Esophagus squamous epithelium (tissue), 5 donors: ENCODE results near the gene CCDC97. TPM values are rescaled to one million over a fixed set of nuclear protein-coding genes. Genes with fewer than 3 reads are reported as not detected.
"Not testable (repeated sequence)": the region's sequence is repeated elsewhere in the genome, so short reads cannot be mapped to it uniquely, and the experiment has no call there.

Experiments
- DNase-seq: peaks from one replicate; lab custom pipeline; 2025; lab: John Stamatoyannopoulos, UW
- H3K27ac ChIP-seq, 4 donors: fragments of 200-600 bp; sonication (generic); one replicate each; pipeline ENCODE4 v1.5.1; 2016 to 2019; ENCODE audit warnings: mild to moderate bottlenecking in 1 of 4
- H3K27me3 ChIP-seq, 4 donors: fragments of 200-600 bp; sonication (generic); 1 replicate in 3 of 4; 2 replicates in 1 of 4; pipeline versions ENCODE4 v1.5.1 to v1.6.0; 2017 to 2021; ENCODE audit warnings: antibody characterized with exemption in 1 of 4
- H3K36me3 ChIP-seq, 3 donors: fragments of 200-600 bp; sonication (generic); one replicate each; pipeline ENCODE4 v1.5.1; 2016 to 2019
- H3K4me1 ChIP-seq, 3 donors: fragments of 200-600 bp; sonication (generic); one replicate each; pipeline ENCODE4 v1.5.1; 2017 to 2019
- H3K4me3 ChIP-seq, 4 donors: fragments of 200-600 bp; sonication (generic); 1 replicate in 3 of 4; 2 replicates in 1 of 4; pipeline ENCODE4 v1.5.1; 2016 to 2019; ENCODE audit warnings: mild to moderate bottlenecking in 2 of 4, moderate library complexity in 1 of 4
- H3K9me3 ChIP-seq, 3 donors: fragments of 200-600 bp; sonication (generic); one replicate each; pipeline ENCODE4 v1.5.1; 2016 to 2019
- CTCF ChIP-seq, 6 experiments: fragments of 450-650 bp in 4 of 6; fragments of 200-600 bp in 2 of 6; sonication (generic) in 2 of 6; IDR thresholded peaks; one replicate each; pipeline ENCODE4 v1.5.1; 2016 to 2019; ENCODE audit warnings: antibody characterized with exemption in 6 of 6, mild to moderate bottlenecking in 4 of 6, moderate library complexity in 4 of 6
- POLR2A ChIP-seq, 4 donors: fragments of 450-650 bp; IDR thresholded peaks; one replicate each; pipeline ENCODE4 v1.6.1; 2017; ENCODE audit warnings: antibody characterized with exemption in 4 of 4, mild to moderate bottlenecking in 4 of 4, moderate library complexity in 3 of 4
- WGBS, 2 donors: methylation state at CpG; one replicate each; pipeline ENCODE4 v1.1.5; 2018; 5-methylcytosine and 5-hydroxymethylcytosine counted together
- intact Hi-C: fragments of 100-400 bp; cut with DNase I; formaldehyde crosslinking; loops from one replicate; pipeline ENCODE4 v1.15.0; 2022
- small RNA-seq, 4 donors: library from RNA; depleted of rRNA; stranded (forward); fragments of <200 nt; gene quantifications; one replicate each; pipeline ENCODE3, GENCODE V24; 2016
- total RNA-seq, 4 donors: library from RNA; depleted of rRNA; stranded (reverse); fragments of >200 nt; gene quantifications; one replicate each; pipeline ENCODE4 v1.1.0, GENCODE V29; 2016
- donor health status: DM: yes; HTN: yes; CAD: no.

Gene CCDC97
- total RNA-seq, 4 donors from 2014 or later: 9.4 to 19.5 (median 14.7) TPM

DNA sequence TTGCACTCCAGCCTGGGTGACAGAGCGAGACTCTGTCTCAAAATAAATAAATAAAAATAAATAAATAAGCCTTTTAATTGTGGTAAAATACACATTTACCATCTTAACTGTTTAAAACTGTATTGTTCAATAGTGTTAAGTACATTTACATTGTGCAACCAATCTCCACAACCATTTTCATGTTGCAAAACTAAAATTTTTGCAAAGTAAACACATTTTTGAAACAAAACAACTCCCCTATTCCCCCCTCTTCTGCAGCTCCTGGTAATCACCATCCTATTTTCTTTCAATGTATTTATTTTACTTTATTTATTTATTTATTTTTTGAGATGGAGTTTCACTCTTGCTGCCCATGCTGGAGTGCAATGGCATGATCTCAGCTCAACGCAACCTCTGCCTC, 59.8 kb downstream of the CCDC97 start:
- intact Hi-C loops: no loop called here
- H3K36me3 ChIP-seq: no peaks in the 10 kb centered on the region
- peaks cover 10 to 42% (median 24%) of the 10 kb centered on the region in 3 donors for H3K4me1 ChIP-seq
- H3K4me3 ChIP-seq: no peak overlapping the region
- TF ChIP-seq POLR2A (IDR thresholded peaks at IDR 0.05): no peak
- no peak for TF ChIP-seq CTCF (IDR thresholded peaks at IDR 0.05)
- no peak for DNase-seq
- no peaks in the 10 kb centered on the region for H3K9me3 ChIP-seq
- 85 to 97% methylated on average over 2 of the region's 2 CpGs for WGBS, 2 donors
- H3K27me3 ChIP-seq: no peaks in the 10 kb centered on the region
- H3K27ac ChIP-seq: no peak overlapping the region

GRCh38 chr19:41371119-41371518, 61.1 kb downstream of the CCDC97 start:
- intact Hi-C loops, H3K27ac ChIP-seq, DNase-seq, H3K9me3 ChIP-seq, H3K4me3 ChIP-seq, H3K36me3 ChIP-seq, H3K27me3 ChIP-seq: not testable (repeated sequence)
- H3K4me1 ChIP-seq: peaks cover 17 to 49% (median 31%) of the 10 kb centered on the region in 3 donors
- WGBS, 2 donors: 64 to 69% methylated on average over 5 of the region's 5 CpGs

GRCh38 chr19:41371541-41371940, 61.6 kb downstream of the CCDC97 start:
- no peak overlapping the region for H3K4me3 ChIP-seq
- intact Hi-C loops: no loop called here
- no peak overlapping the region for H3K27ac ChIP-seq
- WGBS, 2 donors: 89 to 96% methylated on average over 8 of the region's 8 CpGs
- no peaks in the 10 kb centered on the region for H3K9me3 ChIP-seq
- H3K4me1 ChIP-seq: peaks cover 17 to 53% (median 31%) of the 10 kb centered on the region in 3 donors
- H3K27me3 ChIP-seq: no peaks in the 10 kb centered on the region
- H3K36me3 ChIP-seq: no peaks in the 10 kb centered on the region
- TF ChIP-seq CTCF (IDR thresholded peaks at IDR 0.05): no peak
- TF ChIP-seq POLR2A (IDR thresholded peaks at IDR 0.05): no peak
- no peak for DNase-seq

DNA sequence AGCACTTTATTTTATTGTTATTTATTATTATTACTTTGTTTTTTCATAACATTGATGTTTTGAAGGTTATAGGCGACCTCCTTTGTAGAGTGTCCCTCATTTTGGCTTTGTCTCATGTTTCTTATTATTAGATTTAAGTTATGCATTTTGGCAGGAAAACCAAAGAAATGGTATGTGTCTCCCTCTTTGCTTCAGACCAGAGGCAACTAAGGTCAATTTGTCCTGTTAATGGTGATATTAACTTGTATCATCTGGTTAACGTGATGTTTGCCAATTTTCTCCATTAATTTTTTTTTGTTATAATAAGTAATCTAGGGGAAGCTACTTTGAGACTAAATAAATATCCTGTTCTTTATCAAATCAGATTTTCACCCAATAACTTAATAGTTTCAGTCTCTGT, 62.5 kb downstream of the CCDC97 start:
- WGBS, 2 donors: 63 to 64% methylated on average over 2 of the region's 2 CpGs
- peaks cover 24 to 57% (median 30%) of the 10 kb centered on the region in 3 donors for H3K4me1 ChIP-seq

DNA sequence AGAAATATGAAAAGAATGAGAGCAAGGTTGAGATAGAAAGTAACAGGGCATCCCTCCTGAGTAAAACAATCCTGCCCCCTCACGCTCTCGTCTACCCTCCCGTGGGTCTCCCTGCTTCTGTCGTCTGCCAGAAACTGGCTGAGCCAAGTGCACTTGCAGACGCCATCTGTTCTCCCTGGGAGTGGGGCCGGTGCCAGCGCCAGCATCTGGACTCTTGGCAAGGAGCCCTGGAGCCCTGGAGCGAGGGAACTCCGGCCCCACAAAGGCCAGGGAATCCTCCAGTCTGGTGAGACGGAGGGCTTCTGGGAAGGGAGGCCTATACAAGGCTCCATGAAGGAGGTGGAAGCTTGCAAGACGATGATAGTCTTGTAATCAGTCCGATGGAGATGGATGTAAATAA, 64.0 kb downstream of the CCDC97 start:
- TF ChIP-seq POLR2A (IDR thresholded peaks at IDR 0.05): no peak
- no peak for TF ChIP-seq CTCF (IDR thresholded peaks at IDR 0.05)
- intact Hi-C loops: no loop called here
- 30 to 33% methylated on average over 9 of the region's 12 CpGs for WGBS, 2 donors
- Histone ChIP-seq H3K27me3 (no peaks in the 10 kb centered on the region), H3K27ac (peak overlapping the region in 3 of 4 donors; percentile 1 to 50 (median 30)), H3K9me3 (no peaks in the 10 kb centered on the region), H3K36me3 (no peaks in the 10 kb centered on the region), H3K4me3 (no peak overlapping the region), H3K4me1 (peaks cover 24 to 56% (median 28%) of the 10 kb centered on the region in 3 donors)
- DNase-seq: no peak

More for the DNA sequence above, 62.5 kb downstream of the CCDC97 start:
- Histone ChIP-seq H3K27me3 (no peaks in the 10 kb centered on the region), H3K36me3 (no peaks in the 10 kb centered on the region), H3K27ac (no peak overlapping the region), H3K9me3 (no peaks in the 10 kb centered on the region), H3K4me3 (no peak overlapping the region)
- intact Hi-C loops: no loop called here
- no peak for TF ChIP-seq CTCF (IDR thresholded peaks at IDR 0.05)
- DNase-seq: no peak

Small RNA genes lying within 50 kb of the gene (small RNA-seq; reads per million reads assigned to genes)
- 0 to 0.15 (median 0) reads per million in 4 donors for gene RN7SL34P

Other genes with a start within 250 kb of the CCDC97 start
- not detected for gene CYP2A13, start 221.7 kb upstream of the CCDC97 start, total RNA-seq
- gene CYP2F1, start 195.7 kb upstream of the CCDC97 start, total RNA-seq: 1 to 10 TPM in 1 of 4 donors, under 1 TPM in 1, not detected in 2; 0.19 to 1.6 TPM
- gene CYP2S1, start 117.0 kb upstream of the CCDC97 start, total RNA-seq: 10 to 100 TPM; 12.4 to 20.3 (median 15.2) TPM
- 10 to 100 TPM in 2 of 4 donors, 1 to 10 TPM in 2; 5.3 to 40.2 (median 17.3) TPM for gene AXL, start 90.9 kb upstream of the CCDC97 start, total RNA-seq
- 100 to 1,000 TPM in 3 of 4 donors, 10 to 100 TPM in 1; 98.1 to 127 (median 113) TPM for gene HNRNPUL1, start 45.8 kb upstream of the CCDC97 start, total RNA-seq
- 10 to 100 TPM; 13.6 to 36.2 (median 31.9) TPM for gene TGFB1, start 43.8 kb downstream of the CCDC97 start, total RNA-seq
- 1 to 10 TPM; 2.5 to 4.6 (median 3.7) TPM for gene B9D2, start 54.0 kb downstream of the CCDC97 start, total RNA-seq
- gene TMEM91, start 66.4 kb downstream of the CCDC97 start, total RNA-seq: 10 to 100 TPM in 2 of 4 donors, 1 to 10 TPM in 2; 6.2 to 15.8 (median 9.3) TPM
- 10 to 100 TPM; 22.4 to 37.0 (median 28.6) TPM for gene EXOSC5, start 87.2 kb downstream of the CCDC97 start, total RNA-seq
- gene BCKDHA, start 87.6 kb downstream of the CCDC97 start, total RNA-seq: 10 to 100 TPM; 55.1 to 87.2 (median 58.6) TPM
- gene B3GNT8, start 117.2 kb downstream of the CCDC97 start, total RNA-seq: 10 to 100 TPM; 11.6 to 84.4 (median 35.3) TPM
- gene DMAC2, start 129.7 kb downstream of the CCDC97 start, total RNA-seq: 10 to 100 TPM; 25.1 to 41.4 (median 35.7) TPM
- gene ERICH4, start 133.0 kb downstream of the CCDC97 start, total RNA-seq: not detected